Pons (tissue), 1 donor: ENCODE measurements around the gene TRIP10.
"Not testable (repeated sequence)": the region's sequence is repeated elsewhere in the genome, so short reads cannot be mapped to it uniquely, and the experiment has no call there.

Source experiments
- DNase-seq: peaks from one replicate; pipeline ENCODE4 v3.0.0-alpha.2; 2016; ENCODE audit warnings: low spot score

TRIP10 gene

GRCh38 chr19:6739390-6739882 lies at the start of gene TRIP10:
Gene TRIP10, plus strand, starts transcription at chr19:6739680. Its CDS starts 82 bp downstream, at chr19:6739762.
- DNase-seq, result peak; percentile 75

- no peak for DNase-seq
Measured at GRCh38 chr19:6690160-6690885, 49.2 kb upstream of the TRIP10 start.

GRCh38 chr19:6691342-6691741 lies 48.1 kb upstream of the TRIP10 start:
- no peak for DNase-seq

GRCh38 chr19:6692027-6692426 lies 47.5 kb upstream of the TRIP10 start:
- no peak for DNase-seq

- DNase-seq, result no peak
Measured at GRCh38 chr19:6693056-6693471, 46.4 kb upstream of the TRIP10 start.

- DNase-seq, result no peak
Measured at GRCh38 chr19:6693681-6694080, 45.8 kb upstream of the TRIP10 start.

GRCh38 chr19:6694147-6694815 lies 45.2 kb upstream of the TRIP10 start:
- no peak for DNase-seq

- DNase-seq, result no peak
Measured at GRCh38 chr19:6696239-6696820, 43.1 kb upstream of the TRIP10 start.

GRCh38 chr19:6697291-6697690 lies 42.2 kb upstream of the TRIP10 start:
- no peak for DNase-seq

- no peak for DNase-seq
Measured at GRCh38 chr19:6699935-6700334, 39.5 kb upstream of the TRIP10 start.

GRCh38 chr19:6700586-6701316 lies 38.7 kb upstream of the TRIP10 start:
- DNase-seq, result no peak

- DNase-seq, result no peak
Measured at GRCh38 chr19:6705931-6706632, 33.4 kb upstream of the TRIP10 start.

- no peak for DNase-seq
Measured at GRCh38 chr19:6706633-6706958, 32.9 kb upstream of the TRIP10 start.

- DNase-seq, result no peak
Measured at GRCh38 chr19:6707011-6707657, 32.3 kb upstream of the TRIP10 start.

- DNase-seq, result no peak
Measured at GRCh38 chr19:6707658-6708018, 31.8 kb upstream of the TRIP10 start.

GRCh38 chr19:6708346-6708745 lies 31.1 kb upstream of the TRIP10 start:
- no peak for DNase-seq

GRCh38 chr19:6708913-6709312 lies 30.6 kb upstream of the TRIP10 start:
- DNase-seq, result not testable (repeated sequence)

GRCh38 chr19:6709549-6709948 lies 29.9 kb upstream of the TRIP10 start:
- no peak for DNase-seq

- no peak for DNase-seq
Measured at GRCh38 chr19:6710273-6711077, 29.0 kb upstream of the TRIP10 start.

- no peak for DNase-seq
Measured at GRCh38 chr19:6711078-6711361, 28.5 kb upstream of the TRIP10 start.

- DNase-seq, result no peak
Measured at GRCh38 chr19:6711605-6712004, 27.9 kb upstream of the TRIP10 start.
